Measurements from ENCODE around the gene PTPRT.

DNA sequence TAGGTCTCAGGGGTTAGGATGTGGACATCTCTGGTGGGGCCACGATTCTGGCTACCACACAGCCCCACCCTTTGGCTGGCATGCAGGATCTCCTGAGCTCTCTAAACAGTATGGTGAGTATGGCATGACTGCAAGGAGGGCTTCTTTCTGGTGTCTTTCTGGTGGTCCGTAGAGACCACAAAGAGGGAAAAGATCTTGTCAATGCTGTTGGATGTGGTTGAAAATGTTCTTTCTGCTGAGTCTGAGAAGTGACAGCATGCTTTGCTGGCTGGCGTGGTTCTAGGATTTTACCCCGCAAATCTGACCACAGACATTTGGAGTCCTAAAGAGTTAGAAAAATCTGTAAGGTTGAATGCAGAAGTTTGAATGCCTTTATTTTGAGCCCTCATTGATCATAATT is 1096.7 kb downstream of the PTPRT start:
- TF ChIP-seq, protein P1, sequence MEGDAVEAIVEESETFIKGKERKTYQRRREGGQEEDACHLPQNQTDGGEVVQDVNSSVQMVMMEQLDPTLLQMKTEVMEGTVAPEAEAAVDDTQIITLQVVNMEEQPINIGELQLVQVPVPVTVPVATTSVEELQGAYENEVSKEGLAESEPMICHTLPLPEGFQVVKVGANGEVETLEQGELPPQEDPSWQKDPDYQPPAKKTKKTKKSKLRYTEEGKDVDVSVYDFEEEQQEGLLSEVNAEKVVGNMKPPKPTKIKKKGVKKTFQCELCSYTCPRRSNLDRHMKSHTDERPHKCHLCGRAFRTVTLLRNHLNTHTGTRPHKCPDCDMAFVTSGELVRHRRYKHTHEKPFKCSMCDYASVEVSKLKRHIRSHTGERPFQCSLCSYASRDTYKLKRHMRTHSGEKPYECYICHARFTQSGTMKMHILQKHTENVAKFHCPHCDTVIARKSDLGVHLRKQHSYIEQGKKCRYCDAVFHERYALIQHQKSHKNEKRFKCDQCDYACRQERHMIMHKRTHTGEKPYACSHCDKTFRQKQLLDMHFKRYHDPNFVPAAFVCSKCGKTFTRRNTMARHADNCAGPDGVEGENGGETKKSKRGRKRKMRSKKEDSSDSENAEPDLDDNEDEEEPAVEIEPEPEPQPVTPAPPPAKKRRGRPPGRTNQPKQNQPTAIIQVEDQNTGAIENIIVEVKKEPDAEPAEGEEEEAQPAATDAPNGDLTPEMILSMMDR (IDR thresholded peaks at IDR 0.05) = no peak
- no peak for TF ChIP-seq POLR2A (IDR thresholded peaks at IDR 0.05)

Measured in uterus (tissue), 2 donors.